H1 (cell line): ENCODE data around the gene ST6GALNAC3. TPM values are rescaled to one million over a fixed set of nuclear protein-coding genes. Genes with fewer than 3 reads are reported as not detected.

ENCODE experiments used
- CHD1 ChIP-seq: IDR thresholded peaks from 2 replicates; pipeline ENCODE4 v1.6.1; 2012; ENCODE audit warnings: low read depth, low read length, improper control_type of control experiment
- CTCF ChIP-seq, 3 experiments: IDR thresholded peaks; 1 replicate in 2 of 3; 2 replicates in 1 of 3; pipeline versions ENCODE4 v1.5.1 to v1.6.1; 2011; ENCODE audit warnings: low read length in 3 of 3, mild to moderate bottlenecking in 3 of 3, inconsistent platforms in 2 of 3, low read depth in 1 of 3, moderate library complexity in 1 of 3; ENCODE audit not compliant: insufficient read depth in 1 of 3; ENCODE audit errors: control extremely low read depth in 1 of 3
- EGR1 ChIP-seq: IDR thresholded peaks from 2 replicates; pipeline ENCODE4 v1.6.1; 2011; ENCODE audit warnings: low read depth, low read length, borderline replicate concordance
- HDAC6 ChIP-seq: IDR thresholded peaks from one replicate; pipeline ENCODE4 v1.7.1; 2012; ENCODE audit warnings: low read depth, mild to moderate bottlenecking, inconsistent platforms, low read length, moderate library complexity
- RNF2 ChIP-seq: fragments of 200-900, 300-1000 bp; sonication (generic); IDR thresholded peaks from 2 replicates; pipeline ENCODE4 v1.7.1; 2016; ENCODE audit warnings: borderline replicate concordance, low read depth, mild to moderate bottlenecking, antibody characterized with exemption, low read length; ENCODE audit not compliant: poor library complexity, severe bottlenecking; ENCODE audit errors: missing control alignments
- TEAD4 ChIP-seq: IDR thresholded peaks from 2 replicates; pipeline ENCODE4 v1.6.1; 2012; ENCODE audit warnings: low read depth, low read length, inconsistent platforms, mixed read lengths
- polyA plus RNA-seq, 7 experiments: library from polyadenylated mRNA; depleted of rRNA in 3 of 7; stranded (reverse) in 5 of 7; unstranded in 2 of 7; fragments of >200 nt in 5 of 7; fragments of 200-250 nt in 2 of 7; gene quantifications; 1 replicate in 5 of 7; 2 replicates in 1 of 7; 4 replicates in 1 of 7; pipeline versions ENCODE4 v1.2.1 to v1.2.3, GENCODE V29; 2011 to 2013; ENCODE audit warnings: missing spikeins in 2 of 7, mixed read lengths in 2 of 7
- total RNA-seq: library from RNA; stranded (reverse); fragmentation: NEBNext Ultra II Directional; extraction: Animal tissue kit (Norgen Biotek cat#: 25700); gene quantifications from 2 replicates; pipeline ENCODE4 v1.2.1, GENCODE V29; 2021

Gene ST6GALNAC3
- total and polyA plus RNA-seq, 2 of the 8 experiments (the other 6 are each of a cell fraction or from before 2014, with no cell fraction given), result 4.9 to 19.0 TPM

- TF ChIP-seq CTCF (IDR thresholded peaks at IDR 0.05; ENCODE audit: control extremely low read depth in 1 of 3, insufficient read depth in 1 of 3, low read depth in 1 of 3, low read length in 3 of 3) (no peak), EGR1 (no peak), RNF2 (no peak), TEAD4 (no peak), CHD1 (no peak), HDAC6 (no peak)
Measured at GRCh38 chr1:76503736-76504135, 429.2 kb downstream of the ST6GALNAC3 start (continued).
